NK-92 treated with Interleukin-12 subunit alpha and Interleukin-12 subunit beta, amount 100 ng/mL, for 24 hours (cell line): ENCODE data around the gene FLOT2.
"Not testable (repeated sequence)": the region's sequence is repeated elsewhere in the genome, so short reads cannot be mapped to it uniquely, and the experiment has no call there.

Experiments
- DNase-seq: peaks from one replicate; lab custom pipeline; 2025; lab: John Stamatoyannopoulos, UW

Gene FLOT2

DNA sequence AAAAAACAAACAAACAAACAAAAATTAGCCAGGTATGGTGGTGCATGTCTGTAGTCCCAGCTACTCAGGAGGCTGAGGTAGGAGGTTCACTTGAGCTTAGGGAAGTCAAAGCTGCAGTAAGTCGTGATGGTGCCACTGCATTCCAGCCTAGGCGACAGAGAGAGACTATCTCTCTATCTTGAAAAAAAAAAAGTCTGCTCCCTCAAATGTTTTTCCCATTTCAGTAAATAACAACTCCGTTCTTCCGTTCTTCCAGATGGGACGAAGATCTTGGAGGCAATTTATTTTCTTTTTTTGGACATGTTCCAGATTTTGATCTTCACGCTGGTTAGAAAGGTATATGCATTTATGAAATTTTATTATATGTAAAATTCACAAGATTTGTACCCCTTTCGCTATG lies 23.7 kb downstream of the FLOT2 start:
- DNase-seq: no peak

- DNase-seq: no peak
These were observed 26.4 kb downstream of the FLOT2 start for GRCh38 chr17:28871056-28871579.

DNA sequence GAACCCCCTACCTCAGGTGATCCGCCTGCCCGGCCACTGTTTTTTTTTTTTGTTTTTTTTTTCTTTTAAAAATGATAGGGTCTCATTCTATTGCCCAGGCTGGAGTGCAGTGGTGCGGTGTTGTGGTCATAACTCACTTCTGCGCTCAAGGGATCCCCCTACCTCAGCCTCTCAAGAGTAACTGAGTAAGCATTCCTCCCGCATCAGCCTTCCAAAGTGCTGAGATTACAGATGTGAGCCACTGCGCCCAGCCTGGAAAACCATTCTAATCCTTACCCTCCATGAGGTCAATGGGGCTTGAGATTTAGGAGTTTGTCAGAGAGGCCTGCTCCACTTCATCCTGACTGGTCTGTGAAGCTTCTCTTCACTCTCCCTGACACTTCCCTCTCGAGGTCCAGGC lies 30.3 kb downstream of the FLOT2 start:
- no peak for DNase-seq

DNA sequence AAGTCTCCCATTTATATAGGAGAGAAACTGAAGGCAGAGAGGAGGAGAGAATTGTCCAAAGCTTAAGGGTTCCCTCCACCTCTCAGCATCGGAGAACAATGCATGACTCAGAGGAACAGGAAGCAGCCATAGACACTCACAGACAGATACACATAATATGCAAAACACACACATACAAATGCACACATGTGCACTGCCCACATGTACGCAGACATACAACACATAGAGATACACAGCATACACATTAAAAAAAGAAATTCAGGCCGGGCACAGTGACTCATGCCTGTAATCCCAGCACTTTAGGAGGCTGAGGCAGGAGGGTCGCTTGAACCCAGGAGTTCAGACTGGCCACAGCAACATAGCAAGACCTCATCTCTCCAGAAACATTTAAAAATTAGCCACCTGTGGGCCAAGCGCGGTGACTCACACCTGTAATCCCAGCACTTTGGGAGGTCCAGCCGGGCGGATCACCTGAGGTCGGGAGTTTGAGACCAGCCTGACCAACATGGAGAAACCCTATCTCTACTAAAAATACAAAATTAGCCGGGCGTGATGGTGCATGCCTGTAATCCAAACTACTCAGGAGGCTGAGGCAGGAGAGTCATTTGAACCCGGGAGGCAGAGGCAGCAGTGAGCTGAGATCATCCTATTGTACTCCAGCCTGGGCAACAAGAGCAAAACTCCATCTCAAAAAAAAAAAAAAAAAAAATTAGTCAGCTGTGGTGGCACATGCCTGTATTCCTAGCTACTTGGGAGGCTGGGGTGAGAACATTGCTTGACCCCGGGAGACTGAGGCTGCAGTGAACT lies 31.4 kb downstream of the FLOT2 start:
- no peak for DNase-seq

GRCh38 chr17:28864991-28865849 lies 32.3 kb downstream of the FLOT2 start:
- DNase-seq: no peak

DNA sequence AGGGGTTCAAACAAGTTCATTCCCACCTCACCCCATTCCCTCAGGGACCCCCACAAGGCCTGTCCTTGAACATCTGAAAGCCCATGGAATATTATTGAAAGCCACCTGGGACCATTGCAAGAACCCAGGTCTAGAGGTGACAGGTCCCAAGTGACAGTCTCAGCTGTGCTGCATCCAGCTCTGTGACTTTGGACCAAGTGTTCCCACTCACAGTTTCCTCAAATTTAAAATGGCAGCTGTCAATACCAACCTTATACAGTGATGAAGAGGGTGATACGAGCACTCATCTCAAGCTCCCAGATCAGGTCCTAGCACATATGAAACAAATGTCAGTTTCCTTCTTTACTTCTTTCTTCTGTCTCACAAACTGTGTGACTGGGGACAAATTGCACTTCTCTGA lies 33.6 kb downstream of the FLOT2 start:
- no peak for DNase-seq

GRCh38 chr17:28862561-28862960 lies 35.0 kb downstream of the FLOT2 start:
- DNase-seq: no peak

DNA sequence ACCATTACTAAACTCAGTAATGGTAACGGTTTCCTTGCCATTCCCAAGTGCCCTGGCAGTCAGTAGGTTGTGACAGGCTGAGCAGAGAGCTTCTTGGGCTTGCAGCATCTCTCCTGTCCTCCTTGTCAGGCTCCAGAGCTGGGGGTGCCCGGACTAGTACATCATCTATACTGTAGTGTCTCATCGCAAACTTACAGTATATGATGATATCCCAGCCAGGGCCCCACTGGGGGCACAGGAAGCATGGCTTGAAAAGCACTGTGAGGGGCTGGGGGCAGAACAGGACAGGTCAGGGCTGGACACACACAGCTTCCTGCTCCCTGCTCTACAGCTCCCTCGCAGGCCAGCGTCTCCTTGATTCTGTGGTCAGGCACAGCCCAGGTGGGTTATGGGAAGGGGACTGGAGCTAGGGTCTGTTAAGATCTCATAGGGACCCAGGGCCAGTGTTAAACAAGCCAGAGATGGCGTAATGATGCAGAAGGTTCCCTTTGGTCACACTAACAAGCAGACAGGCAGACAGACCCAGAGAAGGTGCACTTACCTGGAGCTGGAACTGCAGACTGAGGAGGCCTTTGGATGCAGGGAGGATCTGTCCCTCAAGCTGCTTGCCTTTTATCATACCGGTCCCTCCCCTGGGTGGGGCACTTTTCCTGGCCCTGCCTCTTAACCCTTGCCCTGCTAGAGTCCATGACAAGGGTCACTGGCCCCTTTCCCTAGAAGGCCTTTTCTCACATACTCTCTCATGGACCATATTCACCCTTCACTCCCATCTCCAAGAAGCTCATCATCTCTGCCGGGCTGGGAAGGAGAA lies 35.9 kb downstream of the FLOT2 start:
- DNase-seq: no peak

DNA sequence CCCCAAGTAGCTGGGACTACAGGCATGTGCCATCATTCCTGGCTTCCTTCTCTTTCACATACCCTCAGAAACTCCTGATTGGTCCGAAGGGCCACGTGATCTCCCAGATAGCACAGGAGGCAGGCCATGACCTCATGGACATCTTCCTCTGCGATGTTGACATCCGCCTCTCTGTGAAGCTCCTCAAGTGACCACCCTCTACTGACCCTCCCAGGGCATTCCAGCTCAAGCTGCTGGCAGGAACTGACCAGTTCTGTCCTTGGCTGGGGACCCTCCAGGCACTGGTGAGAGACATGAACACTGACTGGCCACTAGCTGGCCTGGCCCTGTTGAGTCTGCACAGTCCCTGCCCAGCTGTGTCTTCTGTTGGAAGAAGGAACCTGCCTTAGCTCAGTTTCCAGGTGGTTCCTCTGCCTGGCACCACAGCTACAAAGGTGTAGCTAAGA lies 37.1 kb downstream of the FLOT2 start:
- no peak for DNase-seq

GRCh38 chr17:28858801-28859355 lies 38.7 kb downstream of the FLOT2 start:
- no peak for DNase-seq

- DNase-seq: no peak
These were observed 39.4 kb downstream of the FLOT2 start for GRCh38 chr17:28857905-28858800.

DNA sequence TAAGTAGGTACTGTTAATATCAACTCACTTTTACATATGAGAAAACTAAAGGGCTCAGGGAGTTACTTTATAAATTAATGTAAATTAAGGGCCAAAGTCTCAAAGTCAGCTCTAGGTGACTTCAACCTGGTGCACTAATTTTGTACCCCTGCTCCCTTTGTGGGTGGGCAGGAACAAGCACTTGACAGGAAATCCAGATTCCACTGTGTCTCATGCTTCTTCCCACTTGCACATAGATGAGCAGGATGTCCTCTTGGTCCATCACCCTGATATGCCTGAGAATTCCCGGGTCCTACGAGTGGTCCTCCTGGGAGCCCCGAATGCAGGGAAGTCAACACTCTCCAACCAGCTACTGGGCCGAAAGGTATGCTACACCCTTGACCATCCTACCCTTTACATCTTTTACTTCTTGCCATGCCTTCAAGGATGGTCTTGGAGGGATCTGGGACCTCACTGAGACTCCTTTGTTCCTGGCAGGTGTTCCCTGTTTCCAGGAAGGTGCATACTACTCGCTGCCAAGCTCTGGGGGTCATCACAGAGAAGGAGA lies 41.4 kb downstream of the FLOT2 start:
- no peak for DNase-seq

- DNase-seq: no peak
These were observed 42.2 kb downstream of the FLOT2 start for GRCh38 chr17:28855336-28855679.

GRCh38 chr17:28854457-28855335 lies 42.8 kb downstream of the FLOT2 start, which contains the start of gene ERAL1:
TSS of gene ERAL1 (plus strand) at chr17:28855016. CDS start at chr17:28855035, 19 bp downstream.
- peak; percentile 72 for DNase-seq

GRCh38 chr17:28853295-28853694 lies 44.2 kb downstream of the FLOT2 start:
- DNase-seq: no peak

GRCh38 chr17:28849281-28849680 lies 48.3 kb downstream of the FLOT2 start:
- DNase-seq: no peak

DNA sequence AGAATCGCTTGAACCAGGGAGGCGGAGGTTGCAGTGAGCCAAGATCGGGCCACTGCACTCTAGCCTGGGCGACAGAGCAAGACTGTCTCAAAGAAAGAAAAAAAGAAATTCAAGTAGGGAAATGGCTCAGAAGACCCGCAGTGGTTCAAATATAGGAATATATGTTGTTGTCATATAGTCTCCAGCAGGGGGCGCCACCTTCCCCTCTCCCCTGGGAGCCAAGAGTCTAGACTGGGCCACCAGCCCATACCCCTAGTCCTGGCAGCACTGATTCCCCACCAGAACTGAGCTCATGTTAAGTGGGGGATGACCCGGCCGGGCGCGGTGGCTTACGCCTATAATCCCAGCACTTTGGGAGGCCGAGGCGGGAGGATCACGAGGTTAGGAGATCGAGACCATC lies 48.9 kb downstream of the FLOT2 start:
- DNase-seq: peak; percentile 23

- DNase-seq: not testable (repeated sequence)
These were observed 50.8 kb downstream of the FLOT2 start for GRCh38 chr17:28846699-28847098.

- no peak for DNase-seq
These were observed 51.3 kb downstream of the FLOT2 start for GRCh38 chr17:28846231-28846630.
